ENCODE measurements around the gene MRPL55.
A peak's percentile ranks its signal among the peaks of the same experiment; 100 is the strongest.

Gene MRPL55

DNA sequence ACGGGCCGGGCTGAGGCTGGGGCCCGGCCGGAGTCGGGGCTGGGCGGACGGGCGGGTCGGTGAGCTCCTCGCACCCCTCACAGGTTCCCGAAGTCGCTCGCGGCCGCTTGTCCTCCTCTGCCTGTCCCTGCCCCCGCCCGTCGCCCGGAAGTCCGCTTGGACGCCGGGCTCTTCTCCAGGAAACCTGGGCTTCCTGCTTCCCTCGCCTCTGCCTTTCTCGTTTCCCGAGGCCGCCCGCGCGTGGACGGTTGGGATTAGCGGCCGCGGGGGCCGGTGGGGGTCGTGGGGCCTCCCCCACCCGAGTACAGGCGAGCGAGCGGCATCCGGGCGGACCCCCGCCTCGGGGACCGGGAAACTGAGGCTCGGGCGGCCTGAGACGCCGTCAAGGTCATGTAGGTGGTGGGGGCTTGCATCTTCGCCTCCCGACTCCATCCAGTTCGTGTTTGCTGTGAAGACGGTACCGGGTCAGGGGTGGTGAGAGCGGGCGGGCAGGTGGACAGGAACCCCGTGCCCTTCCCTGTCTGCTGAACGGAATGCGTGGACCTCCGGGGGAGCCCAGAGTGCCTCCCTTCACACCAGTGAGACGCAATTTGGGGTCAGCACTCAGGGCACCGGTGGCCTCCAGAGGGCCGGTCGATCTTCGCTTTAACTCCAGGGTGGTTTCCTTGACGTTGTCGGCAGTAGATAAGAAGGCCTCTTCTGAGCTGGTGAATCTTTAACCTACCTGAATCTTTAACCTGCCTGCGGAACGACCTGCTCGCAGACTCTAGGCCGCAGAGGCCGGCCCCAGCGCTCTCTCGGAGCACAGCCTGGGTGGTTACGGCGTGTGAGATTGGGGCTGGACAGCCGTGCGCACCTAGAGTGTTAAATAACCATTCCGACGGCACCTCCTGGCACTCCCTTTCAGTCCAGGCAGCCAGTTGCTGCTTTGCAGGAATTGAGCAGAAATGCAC lies 25.9 kb downstream of the MRPL55 start:
- H3K4me3 ChIP-seq (ENCODE audit: low read depth in 1 of 2, low read length in 1 of 2), result peak overlapping the region; percentile 90 to 97

DNA sequence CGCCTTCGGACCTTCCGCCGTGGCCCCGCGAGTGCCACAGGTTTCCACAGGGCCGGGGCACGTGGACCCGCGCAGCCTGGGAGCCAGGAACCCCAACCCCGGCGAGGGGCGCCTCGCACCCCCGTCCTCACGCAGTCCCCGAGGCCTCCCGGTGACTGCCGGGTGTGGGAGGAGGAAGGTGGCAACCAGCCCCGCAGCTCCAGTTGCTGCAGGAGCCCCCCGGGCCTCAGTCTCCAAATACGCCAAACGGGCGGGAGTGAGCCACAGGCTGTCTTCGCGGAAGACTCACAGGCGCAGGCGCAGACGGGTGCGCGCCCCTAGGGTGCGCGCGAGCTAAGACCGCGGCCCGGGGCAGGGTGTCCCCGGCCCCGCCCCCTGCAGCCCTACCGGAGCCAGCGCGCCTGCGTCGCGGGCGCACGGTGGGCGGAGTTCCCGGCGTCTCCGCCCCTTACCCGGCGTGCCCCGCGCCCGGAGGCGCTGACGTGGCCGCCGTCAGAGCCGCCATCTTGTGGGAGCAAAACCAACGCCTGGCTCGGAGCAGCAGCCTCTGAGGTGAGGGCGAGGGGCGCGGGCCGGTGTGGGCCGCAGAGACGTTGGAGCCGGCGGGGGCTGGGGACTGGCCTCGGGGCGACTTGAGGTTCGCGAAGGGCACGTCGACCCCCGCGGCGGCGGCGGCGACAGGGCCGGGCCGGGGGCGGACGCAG lies 26.7 kb downstream of the MRPL55 start, which contains the start of gene ARF1:
ARF1 (plus strand) TSS at position 495 of the 704 bp plus-strand sequence. CDS start 14,407 bp downstream, outside the sequence.
- Histone ChIP-seq H3K27ac (peak within 1 kb of the TSS; percentile 97), H3K4me1 (ENCODE audit: control insufficient read depth in 1 of 2, insufficient read depth in 1 of 2, low read depth in 1 of 2, low read length in 1 of 2) (peaks cover 64 to 66% of the 10 kb centered on the region in 2 experiments), H3K9me3 (no peaks in the 10 kb centered on the region), H3K27me3 (no peaks in the 10 kb centered on the region), H3K4me3 (ENCODE audit: low read depth in 1 of 2, low read length in 1 of 2) (peak within 1 kb of the TSS; percentile 90 to 97), H3K36me3 (no peaks in the 10 kb centered on the region)
- TF ChIP-seq, protein P1, sequence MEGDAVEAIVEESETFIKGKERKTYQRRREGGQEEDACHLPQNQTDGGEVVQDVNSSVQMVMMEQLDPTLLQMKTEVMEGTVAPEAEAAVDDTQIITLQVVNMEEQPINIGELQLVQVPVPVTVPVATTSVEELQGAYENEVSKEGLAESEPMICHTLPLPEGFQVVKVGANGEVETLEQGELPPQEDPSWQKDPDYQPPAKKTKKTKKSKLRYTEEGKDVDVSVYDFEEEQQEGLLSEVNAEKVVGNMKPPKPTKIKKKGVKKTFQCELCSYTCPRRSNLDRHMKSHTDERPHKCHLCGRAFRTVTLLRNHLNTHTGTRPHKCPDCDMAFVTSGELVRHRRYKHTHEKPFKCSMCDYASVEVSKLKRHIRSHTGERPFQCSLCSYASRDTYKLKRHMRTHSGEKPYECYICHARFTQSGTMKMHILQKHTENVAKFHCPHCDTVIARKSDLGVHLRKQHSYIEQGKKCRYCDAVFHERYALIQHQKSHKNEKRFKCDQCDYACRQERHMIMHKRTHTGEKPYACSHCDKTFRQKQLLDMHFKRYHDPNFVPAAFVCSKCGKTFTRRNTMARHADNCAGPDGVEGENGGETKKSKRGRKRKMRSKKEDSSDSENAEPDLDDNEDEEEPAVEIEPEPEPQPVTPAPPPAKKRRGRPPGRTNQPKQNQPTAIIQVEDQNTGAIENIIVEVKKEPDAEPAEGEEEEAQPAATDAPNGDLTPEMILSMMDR (IDR thresholded peaks at IDR 0.05), result peak; percentile 61

More for the DNA sequence above, 25.9 kb downstream of the MRPL55 start:
- peaks cover 69 to 71% of the 10 kb centered on the region in 2 experiments for H3K4me1 ChIP-seq (ENCODE audit: control insufficient read depth in 1 of 2, insufficient read depth in 1 of 2, low read depth in 1 of 2, low read length in 1 of 2)
- peak overlapping the region; percentile 97 for H3K27ac ChIP-seq
- no peaks in the 10 kb centered on the region for H3K27me3 ChIP-seq
- H3K36me3 ChIP-seq, result no peaks in the 10 kb centered on the region
- H3K9me3 ChIP-seq, result no peaks in the 10 kb centered on the region
- TF ChIP-seq, protein P1 (IDR thresholded peaks at IDR 0.05), result no peak

DNA sequence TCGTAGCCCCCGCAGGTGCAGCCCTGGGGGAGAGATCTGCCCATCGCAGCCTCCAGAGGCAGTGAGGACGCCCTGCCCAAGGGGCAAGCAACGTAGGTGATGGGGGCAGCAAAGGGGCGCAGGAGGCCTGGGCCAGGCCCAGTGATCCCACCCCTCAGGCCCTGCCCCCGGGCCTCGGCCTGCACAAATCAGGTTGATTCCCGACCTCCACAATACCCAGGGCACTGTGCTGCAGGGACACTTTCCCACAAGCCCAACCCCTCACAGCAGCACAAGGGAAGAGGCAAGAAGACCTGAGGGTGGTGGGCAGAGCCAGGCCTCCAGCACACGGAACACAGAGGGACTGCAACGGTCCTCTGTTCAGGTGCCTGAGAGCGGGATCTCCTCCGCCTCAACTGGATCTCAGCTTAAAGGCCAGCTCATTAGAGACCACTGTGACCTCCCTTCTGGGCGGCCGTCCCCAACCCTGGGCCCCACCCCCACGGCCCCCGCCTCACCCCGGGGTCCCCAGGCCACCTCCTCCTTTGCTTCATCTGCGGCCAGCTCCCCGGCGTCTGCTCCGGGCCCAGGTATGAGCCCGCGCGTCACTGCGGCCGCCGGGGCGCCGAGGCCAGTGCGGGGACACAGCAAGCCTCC lies 27.4 kb downstream of the MRPL55 start:
- Histone ChIP-seq H3K4me1 (ENCODE audit: control insufficient read depth in 1 of 2, insufficient read depth in 1 of 2, low read depth in 1 of 2, low read length in 1 of 2) (peaks cover 58 to 59% of the 10 kb centered on the region in 2 experiments), H3K4me3 (ENCODE audit: low read depth in 1 of 2, low read length in 1 of 2) (peak overlapping the region; percentile 90 to 97), H3K9me3 (no peaks in the 10 kb centered on the region), H3K27ac (peak overlapping the region; percentile 97), H3K27me3 (no peaks in the 10 kb centered on the region), H3K36me3 (no peaks in the 10 kb centered on the region)
- TF ChIP-seq, protein P1 (IDR thresholded peaks at IDR 0.05), result no peak

DNA sequence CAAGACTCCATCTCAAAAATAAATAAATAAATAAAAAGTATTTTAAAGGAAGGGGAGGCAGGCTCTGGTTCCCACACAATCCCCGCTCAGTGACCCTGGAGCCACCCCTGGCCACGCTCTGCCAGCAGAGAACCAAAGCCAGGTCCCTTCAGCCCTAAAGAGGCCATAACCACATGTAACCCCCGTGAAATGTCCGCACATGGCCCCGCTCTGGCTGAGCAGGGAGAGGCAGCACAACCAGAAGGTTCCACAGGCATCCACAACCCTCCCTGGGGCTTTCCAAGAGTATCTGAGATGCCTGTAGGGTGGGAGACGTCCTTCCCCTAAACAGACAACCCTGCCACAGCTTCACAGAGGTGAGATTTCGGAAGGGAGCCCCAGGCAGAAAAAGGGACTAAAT lies 28.0 kb downstream of the MRPL55 start:
- Histone ChIP-seq H3K27me3 (no peaks in the 10 kb centered on the region), H3K4me1 (ENCODE audit: control insufficient read depth in 1 of 2, insufficient read depth in 1 of 2, low read depth in 1 of 2, low read length in 1 of 2) (peaks cover 52 to 55% of the 10 kb centered on the region in 2 experiments), H3K9me3 (no peaks in the 10 kb centered on the region), H3K4me3 (ENCODE audit: low read depth in 1 of 2, low read length in 1 of 2) (peak overlapping the region in 1 of 2 experiments; percentile 90), H3K27ac (no peak overlapping the region), H3K36me3 (no peaks in the 10 kb centered on the region)
- TF ChIP-seq, protein P1 (IDR thresholded peaks at IDR 0.05), result no peak

DNA sequence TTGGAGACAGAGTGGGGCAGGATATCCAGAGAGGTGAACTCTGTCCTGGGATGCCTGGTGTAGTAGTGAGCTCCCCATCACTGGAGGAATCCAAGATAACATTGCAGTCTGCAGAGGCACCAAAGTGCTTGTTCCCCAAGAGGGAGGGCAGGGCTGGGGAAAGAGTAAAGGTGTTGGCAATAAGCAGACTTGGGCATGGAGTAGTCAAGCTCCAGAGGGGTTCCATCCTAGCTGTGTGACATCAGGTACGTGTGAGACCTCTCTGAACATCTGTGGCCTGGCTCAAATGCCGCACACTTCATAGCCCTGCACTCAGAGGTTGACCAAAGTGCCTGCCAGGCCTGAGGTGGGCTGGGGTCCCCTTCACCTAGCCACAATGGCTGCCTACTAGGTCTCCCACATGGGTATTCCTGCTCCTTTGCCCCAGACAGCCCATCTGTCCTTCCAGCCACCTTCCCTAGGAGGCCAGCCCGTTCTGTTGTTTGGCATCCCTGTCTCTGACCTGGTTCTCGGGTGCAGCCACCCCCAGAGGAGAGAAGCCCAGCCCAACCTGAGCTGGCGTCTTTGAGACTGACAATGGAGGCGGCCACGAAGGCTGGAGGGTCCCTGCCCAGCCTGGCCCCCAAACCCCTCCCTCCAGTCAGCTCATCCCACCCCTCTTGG lies 29.4 kb downstream of the MRPL55 start:
- Histone ChIP-seq H3K36me3 (no peaks in the 10 kb centered on the region), H3K27me3 (peaks cover 7% of the 10 kb centered on the region), H3K4me1 (ENCODE audit: control insufficient read depth in 1 of 2, insufficient read depth in 1 of 2, low read depth in 1 of 2, low read length in 1 of 2) (peaks cover 38 to 41% of the 10 kb centered on the region in 2 experiments), H3K9me3 (no peaks in the 10 kb centered on the region), H3K27ac (no peak overlapping the region), H3K4me3 (ENCODE audit: low read depth in 1 of 2, low read length in 1 of 2) (no peak overlapping the region)
- TF ChIP-seq, protein P1 (IDR thresholded peaks at IDR 0.05), result no peak

Data from neutrophil (primary cell).